ENCODE measurements around the gene SLC24A3. TPM values are rescaled to one million over a fixed set of nuclear protein-coding genes. Genes with fewer than 3 reads are reported as not detected.

Gene SLC24A3
- total and polyA plus RNA-seq, 2 experiments from 2014 or later, result 0.81 to 2.5 TPM

DNA sequence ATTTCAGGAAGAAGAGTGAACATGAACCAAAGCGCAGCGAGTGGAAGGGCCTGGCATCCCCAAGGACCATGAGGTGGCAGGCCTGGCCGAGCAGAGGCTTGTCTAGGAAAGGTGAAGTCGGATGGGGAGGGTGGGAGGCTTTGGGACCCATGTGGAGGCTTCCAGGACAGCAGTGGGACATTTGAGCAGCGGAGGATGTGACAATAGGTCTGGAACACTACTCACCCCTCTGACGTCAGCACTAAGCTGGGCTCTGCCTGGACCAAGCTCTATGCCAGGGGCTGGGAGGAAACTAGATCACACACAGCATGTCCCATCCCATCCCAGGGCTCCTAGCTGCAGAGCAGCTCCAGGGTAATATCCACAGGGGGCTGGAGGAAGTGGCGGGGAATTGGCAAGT is 370.3 kb downstream of the SLC24A3 start (continued):
- TF ChIP-seq, protein P1, sequence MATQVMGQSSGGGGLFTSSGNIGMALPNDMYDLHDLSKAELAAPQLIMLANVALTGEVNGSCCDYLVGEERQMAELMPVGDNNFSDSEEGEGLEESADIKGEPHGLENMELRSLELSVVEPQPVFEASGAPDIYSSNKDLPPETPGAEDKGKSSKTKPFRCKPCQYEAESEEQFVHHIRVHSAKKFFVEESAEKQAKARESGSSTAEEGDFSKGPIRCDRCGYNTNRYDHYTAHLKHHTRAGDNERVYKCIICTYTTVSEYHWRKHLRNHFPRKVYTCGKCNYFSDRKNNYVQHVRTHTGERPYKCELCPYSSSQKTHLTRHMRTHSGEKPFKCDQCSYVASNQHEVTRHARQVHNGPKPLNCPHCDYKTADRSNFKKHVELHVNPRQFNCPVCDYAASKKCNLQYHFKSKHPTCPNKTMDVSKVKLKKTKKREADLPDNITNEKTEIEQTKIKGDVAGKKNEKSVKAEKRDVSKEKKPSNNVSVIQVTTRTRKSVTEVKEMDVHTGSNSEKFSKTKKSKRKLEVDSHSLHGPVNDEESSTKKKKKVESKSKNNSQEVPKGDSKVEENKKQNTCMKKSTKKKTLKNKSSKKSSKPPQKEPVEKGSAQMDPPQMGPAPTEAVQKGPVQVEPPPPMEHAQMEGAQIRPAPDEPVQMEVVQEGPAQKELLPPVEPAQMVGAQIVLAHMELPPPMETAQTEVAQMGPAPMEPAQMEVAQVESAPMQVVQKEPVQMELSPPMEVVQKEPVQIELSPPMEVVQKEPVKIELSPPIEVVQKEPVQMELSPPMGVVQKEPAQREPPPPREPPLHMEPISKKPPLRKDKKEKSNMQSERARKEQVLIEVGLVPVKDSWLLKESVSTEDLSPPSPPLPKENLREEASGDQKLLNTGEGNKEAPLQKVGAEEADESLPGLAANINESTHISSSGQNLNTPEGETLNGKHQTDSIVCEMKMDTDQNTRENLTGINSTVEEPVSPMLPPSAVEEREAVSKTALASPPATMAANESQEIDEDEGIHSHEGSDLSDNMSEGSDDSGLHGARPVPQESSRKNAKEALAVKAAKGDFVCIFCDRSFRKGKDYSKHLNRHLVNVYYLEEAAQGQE (IDR thresholded peaks at IDR 0.05; ENCODE audit: unreplicated experiment), result no peak
- TF ChIP-seq CREB1 (CRISPR knock-in tag; IDR thresholded peaks at IDR 0.05; ENCODE audit: low read depth), result no peak
- no peak for TF ChIP-seq STAT1 (IDR thresholded peaks at IDR 0.05; ENCODE audit: unreplicated experiment)
- TF ChIP-seq NANOG (IDR thresholded peaks at IDR 0.05; ENCODE audit: borderline replicate concordance), result no peak
- no peak for TF ChIP-seq JUNB (IDR thresholded peaks at IDR 0.05; ENCODE audit: unreplicated experiment)
- TF ChIP-seq CTCF (conservative IDR thresholded peaks at IDR 0.05; ENCODE audit: low read depth in 2 of 2), result no peak

- no peaks in the 10 kb centered on the region for H3K79me2 ChIP-seq (replicated peaks; ENCODE audit: insufficient read depth)
- H2AFZ ChIP-seq, result 0 out of 2 replicates have a peak overlapping the region, but pooled peaks have one; percentile 65
- H3K4me2 ChIP-seq, result no peak overlapping the region
- peak; percentile 91 for DNase-seq (ENCODE audit: low spot score)
- no peaks in the 10 kb centered on the region for H3K36me3 Mint-ChIP-seq (ENCODE audit: low read depth)
- no peak overlapping the region for H3K27ac Mint-ChIP-seq
- H4K20me1 ChIP-seq (replicated peaks; ENCODE audit: insufficient read depth), result no peaks in the 10 kb centered on the region
- no peaks in the 10 kb centered on the region for H3F3A ChIP-seq (replicated peaks; ENCODE audit: low read depth)
- H3K4me3 Mint-ChIP-seq, result no peak overlapping the region
- no peak overlapping the region for H3K27ac ChIP-seq (ENCODE audit: low read depth)
- H3K9me2 ChIP-seq (ENCODE audit: insufficient read depth), result no peaks in the 10 kb centered on the region
- H3K27me3 Mint-ChIP-seq (ENCODE audit: insufficient read depth, low read depth, poor library complexity), result peaks cover 9% of the 10 kb centered on the region
- no peaks in the 10 kb centered on the region; the same call in 2 of the 3 replicates for H3K9me3 Mint-ChIP-seq
- peak; percentile 95 for ATAC-seq
- H3K4me1 Mint-ChIP-seq, result peaks cover 15% of the 10 kb centered on the region
- no peak overlapping the region for H3K4me3 ChIP-seq
- no peaks in the 10 kb centered on the region for H3K36me3 ChIP-seq (ENCODE audit: insufficient read depth)
- H3K27me3 ChIP-seq (ENCODE audit: insufficient read depth), result no peaks in the 10 kb centered on the region
- H3K4me1 ChIP-seq (ENCODE audit: insufficient read depth), result no peaks in the 10 kb centered on the region
- TF ChIP-seq ZNF331 (CRISPR knock-in tag; IDR thresholded peaks at IDR 0.05; ENCODE audit: low read depth) (no peak), EZH2 (IDR thresholded peaks at IDR 0.05; ENCODE audit: low read depth, unreplicated experiment) (no peak), ETS1 (IDR thresholded peaks at IDR 0.05) (no peak), POLR2AphosphoS5 (IDR thresholded peaks at IDR 0.05; ENCODE audit: low read depth) (no peak), ZNF114 (CRISPR knock-in tag; IDR thresholded peaks at IDR 0.05) (no peak), NANOG (IDR thresholded peaks at IDR 0.05; ENCODE audit: borderline replicate concordance) (no peak), STAT1 (IDR thresholded peaks at IDR 0.05; ENCODE audit: unreplicated experiment) (no peak), EZH2phosphoT487 (IDR thresholded peaks at IDR 0.05; ENCODE audit: unreplicated experiment) (no peak), JUNB (IDR thresholded peaks at IDR 0.05; ENCODE audit: unreplicated experiment) (no peak)
Observed at GRCh38 chr20:19583532-19584175, 371.2 kb downstream of the SLC24A3 start.
